Sigmoid colon (tissue), 7 donors: ENCODE measurements around the gene TSPO. TPM values are rescaled to one million over a fixed set of nuclear protein-coding genes. Genes with fewer than 3 reads are reported as not detected.

Experiments used
- DNase-seq: peaks from one replicate; pipeline ENCODE4 v3.0.0-alpha.2; 2019
- H3K27ac ChIP-seq, 4 donors: fragments of 200-600 bp; sonication (generic); one replicate each; pipeline ENCODE4 v1.5.1; 2016 to 2019; ENCODE audit warnings: mild to moderate bottlenecking in 1 of 4
- H3K27me3 ChIP-seq, 3 donors: fragments of 200-600 bp; sonication (generic); one replicate each; pipeline ENCODE4 v1.5.1; 2019; ENCODE audit warnings: mild to moderate bottlenecking in 1 of 3
- H3K36me3 ChIP-seq, 4 donors: fragments of 200-600 bp; sonication (generic); one replicate each; pipeline ENCODE4 v1.5.1; 2016 to 2019
- H3K4me1 ChIP-seq, 4 donors: fragments of 200-600 bp; sonication (generic); one replicate each; pipeline ENCODE4 v1.5.1; 2017 to 2019
- H3K4me3 ChIP-seq, 4 donors: fragments of 200-600 bp; sonication (generic); one replicate each; pipeline ENCODE4 v1.5.1; 2017 to 2019; ENCODE audit warnings: mild to moderate bottlenecking in 2 of 4, moderate library complexity in 1 of 4
- H3K9me3 ChIP-seq, 4 donors: fragments of 200-600 bp in 3 of 4; sonication (generic) in 3 of 4; one replicate each; pipeline versions ENCODE4 v1.5.1 to v1.6.1; 2013 to 2019
- CTCF ChIP-seq, 4 experiments: fragments of 450-650 bp in 3 of 4; fragments of 200-600 bp in 1 of 4; IDR thresholded peaks; one replicate each; pipeline ENCODE4 v1.5.1; 2016 to 2019; ENCODE audit warnings: antibody characterized with exemption in 4 of 4, mild to moderate bottlenecking in 3 of 4, moderate library complexity in 2 of 4
- EP300 ChIP-seq, 4 donors: sonication (generic); formaldehyde crosslinking; IDR thresholded peaks; one replicate each; pipeline ENCODE4 v1.6.1; 2017; ENCODE audit warnings: antibody characterized with exemption in 4 of 4
- POLR2A ChIP-seq, 2 donors: fragments of 450-650 bp; IDR thresholded peaks; one replicate each; pipeline ENCODE4 v1.6.1; 2016; ENCODE audit warnings: antibody characterized with exemption in 2 of 2, mild to moderate bottlenecking in 2 of 2, moderate library complexity in 2 of 2
- POLR2AphosphoS5 ChIP-seq, 4 donors: sonication (generic); formaldehyde crosslinking; IDR thresholded peaks; one replicate each; pipeline ENCODE4 v1.6.1; 2017; ENCODE audit warnings: antibody characterized with exemption in 4 of 4
- WGBS, 2 donors: extraction: QIAGEN DNeasy Blood & Tissue Kit; methylation state at CpG; one replicate each; pipeline ENCODE4 v1.1.7; 2013; 5-methylcytosine and 5-hydroxymethylcytosine counted together
- intact Hi-C: fragments of 100-400 bp; cut with DNase I; formaldehyde crosslinking; loops from one replicate; pipeline ENCODE4 v1.15.1; 2023
- polyA plus RNA-seq, 3 donors: library from polyadenylated mRNA; stranded (reverse); fragments of 200-250 nt; gene quantifications; one replicate each; pipeline ENCODE4 v1.2.3, GENCODE V29; 2013
- total RNA-seq, 4 donors: library from RNA; depleted of rRNA; stranded (reverse); fragments of >200 nt; gene quantifications; one replicate each; pipeline ENCODE4 v1.1.0, GENCODE V29; 2016
- donor health status: healthy with polysubstance abuse.
- donor health status: Bipolar disorder and iron deficiency.
- donor health status: healthy.

The TSPO gene
- total and polyA plus RNA-seq, 7 donors, result 126 to 513 (median 219) TPM

DNA sequence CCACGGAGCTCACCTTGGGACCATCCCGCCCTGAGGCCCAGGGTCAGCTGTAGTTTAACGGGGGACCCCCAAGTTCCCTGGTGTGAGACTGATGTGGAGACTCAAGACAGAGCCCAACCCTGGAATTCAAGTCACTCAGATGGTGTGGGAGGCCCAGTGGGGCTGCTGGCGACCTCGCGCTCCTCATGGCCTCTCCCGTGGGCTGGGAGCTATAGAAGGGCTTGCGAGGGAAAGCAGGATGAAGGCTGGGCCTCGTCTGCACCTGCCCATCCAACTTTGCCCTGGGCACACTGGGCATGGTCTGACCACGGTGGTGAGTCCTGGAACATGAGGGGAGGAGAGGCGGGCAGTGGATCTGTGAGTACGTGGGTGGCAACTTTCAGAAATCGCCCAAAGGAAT is 49.2 kb downstream of the TSPO start:
- H3K36me3 ChIP-seq, result no peaks in the 10 kb centered on the region
- H3K27me3 ChIP-seq, result peaks cover 0 to 34% (median 0%) of the 10 kb centered on the region in 3 donors
- H3K27ac ChIP-seq, result no peak overlapping the region
- no peaks in the 10 kb centered on the region for H3K4me1 ChIP-seq
- no peak overlapping the region for H3K4me3 ChIP-seq
- DNase-seq, result no peak
- intact Hi-C loops, result no loop called here
- H3K9me3 ChIP-seq, result no peaks in the 10 kb centered on the region
- TF ChIP-seq CTCF (IDR thresholded peaks at IDR 0.05), result no peak
- no peak for TF ChIP-seq POLR2A (IDR thresholded peaks at IDR 0.05)
- no peak for TF ChIP-seq EP300 (IDR thresholded peaks at IDR 0.05)
- no peak for TF ChIP-seq POLR2AphosphoS5 (IDR thresholded peaks at IDR 0.05)
- 82 to 90% methylated on average over 13 of the region's 13 CpGs for WGBS, 2 donors

- Histone ChIP-seq H3K27ac (no peak overlapping the region), H3K9me3 (no peaks in the 10 kb centered on the region), H3K36me3 (no peaks in the 10 kb centered on the region), H3K4me1 (no peaks in the 10 kb centered on the region), H3K4me3 (no peak overlapping the region), H3K27me3 (peaks cover 0 to 27% (median 0%) of the 10 kb centered on the region in 3 donors)
- DNase-seq, result no peak
- intact Hi-C loops, result no loop called here
- 91 to 95% methylated on average over 26 of the region's 26 CpGs for WGBS, 2 donors
- TF ChIP-seq EP300 (IDR thresholded peaks at IDR 0.05) (no peak), POLR2AphosphoS5 (IDR thresholded peaks at IDR 0.05) (no peak)
Measured at GRCh38 chr22:43201486-43202219, 50.3 kb downstream of the TSPO start.

DNA sequence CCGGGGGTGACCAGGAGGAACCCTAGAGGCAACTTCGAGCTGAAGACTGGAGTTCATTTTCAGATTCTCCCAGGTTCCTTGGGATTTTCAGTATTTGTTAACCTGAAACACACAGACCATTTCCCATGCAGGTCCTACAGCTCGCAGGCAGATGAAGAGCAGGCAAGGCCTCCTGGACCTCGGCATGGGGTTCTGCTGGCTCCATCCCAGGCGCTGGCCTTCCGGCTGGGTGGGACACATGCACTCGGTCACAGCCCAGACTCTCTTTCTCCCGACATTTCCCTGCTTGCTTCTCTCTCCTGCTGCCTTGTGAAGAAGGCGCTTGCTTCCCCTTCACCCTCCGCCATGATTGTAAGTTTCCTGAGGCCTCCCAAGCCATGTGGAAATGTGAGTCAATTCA is 51.0 kb downstream of the TSPO start:
- H3K27me3 ChIP-seq, result peaks cover 0 to 28% (median 0%) of the 10 kb centered on the region in 3 donors
- no peak overlapping the region for H3K4me3 ChIP-seq
- 92 to 95% methylated on average over 10 of the region's 10 CpGs for WGBS, 2 donors
- no peak for DNase-seq
- H3K27ac ChIP-seq, result no peak overlapping the region
- intact Hi-C loops, result no loop called here
- no peak for TF ChIP-seq EP300 (IDR thresholded peaks at IDR 0.05)
- TF ChIP-seq POLR2AphosphoS5 (IDR thresholded peaks at IDR 0.05), result no peak
- no peak for TF ChIP-seq CTCF (IDR thresholded peaks at IDR 0.05)
- H3K9me3 ChIP-seq, result no peaks in the 10 kb centered on the region
- H3K36me3 ChIP-seq, result no peaks in the 10 kb centered on the region
- no peaks in the 10 kb centered on the region for H3K4me1 ChIP-seq

DNA sequence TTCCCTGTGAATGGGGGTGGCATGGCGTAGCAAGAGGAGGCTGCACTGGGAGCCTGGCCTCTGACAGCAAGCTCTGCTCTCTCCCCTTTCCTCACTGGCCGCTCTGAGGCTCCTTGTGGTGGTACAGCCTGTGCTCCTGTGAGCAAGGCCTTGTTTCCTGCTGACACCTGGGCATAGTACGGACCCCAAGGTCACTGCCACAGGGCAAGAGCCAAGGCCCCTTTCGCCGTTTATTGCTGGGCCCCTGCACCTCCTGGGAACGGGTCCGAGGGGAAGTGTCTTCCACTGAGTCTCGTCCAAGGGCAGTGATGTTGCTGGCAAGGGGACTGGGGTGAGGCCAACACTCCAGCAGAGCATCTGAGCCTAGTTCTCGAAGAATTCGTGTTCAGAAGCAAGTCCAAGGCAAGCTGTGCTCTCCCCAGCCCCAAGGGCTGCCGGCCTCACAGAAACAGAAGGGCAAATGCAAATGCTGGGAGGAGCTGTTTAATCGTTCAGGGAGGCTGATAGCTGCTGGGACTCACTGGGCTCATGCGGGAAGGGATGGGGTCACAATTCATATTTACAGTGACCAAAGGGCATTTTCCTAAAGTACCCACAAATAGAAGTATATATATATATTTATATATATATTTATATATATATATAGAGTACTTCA is 51.5 kb downstream of the TSPO start:
- Histone ChIP-seq H3K27me3 (peaks cover 0 to 24% (median 0%) of the 10 kb centered on the region in 3 donors), H3K9me3 (no peaks in the 10 kb centered on the region), H3K4me1 (no peaks in the 10 kb centered on the region), H3K4me3 (no peak overlapping the region), H3K27ac (no peak overlapping the region), H3K36me3 (no peaks in the 10 kb centered on the region)
- intact Hi-C loops, result no loop called here
- WGBS, 2 donors, result 77 to 78% methylated on average over 13 of the region's 13 CpGs
- no peak for TF ChIP-seq CTCF (IDR thresholded peaks at IDR 0.05)
- TF ChIP-seq EP300 (IDR thresholded peaks at IDR 0.05), result no peak
- TF ChIP-seq POLR2AphosphoS5 (IDR thresholded peaks at IDR 0.05), result no peak
- TF ChIP-seq POLR2A (IDR thresholded peaks at IDR 0.05), result no peak
- no peak for DNase-seq

GRCh38 chr22:43203471-43203981 is 52.2 kb downstream of the TSPO start:
- intact Hi-C loops, result no loop called here

More at GRCh38 chr22:43203471-43203981, 52.2 kb downstream of the TSPO start:
- 78 to 80% methylated on average over 20 of the region's 20 CpGs for WGBS, 2 donors
- Histone ChIP-seq H3K4me1 (no peaks in the 10 kb centered on the region), H3K27ac (no peak overlapping the region), H3K27me3 (peaks cover 0 to 18% (median 0%) of the 10 kb centered on the region in 3 donors), H3K9me3 (no peaks in the 10 kb centered on the region), H3K4me3 (no peak overlapping the region), H3K36me3 (no peaks in the 10 kb centered on the region)
- no peak for DNase-seq
- TF ChIP-seq EP300 (IDR thresholded peaks at IDR 0.05) (no peak), POLR2A (IDR thresholded peaks at IDR 0.05) (no peak), CTCF (IDR thresholded peaks at IDR 0.05) (no peak), POLR2AphosphoS5 (IDR thresholded peaks at IDR 0.05) (no peak)
